Left ventricle myocardium inferior (tissue), 1 donor: ENCODE measurements around the gene C1QA. TPM values are rescaled to one million over a fixed set of nuclear protein-coding genes. Genes with fewer than 3 reads are reported as not detected.
"Not testable (repeated sequence)": the region's sequence is repeated elsewhere in the genome, so short reads cannot be mapped to it uniquely, and the experiment has no call there.

ENCODE experiments used
- DNase-seq: peaks from one replicate; pipeline ENCODE4 v3.0.0-alpha.2; 2020
- H3K27ac ChIP-seq: fragments of 200-600 bp; replicated peaks from 2 replicates; pipeline ENCODE4 v1.8.0; 2021
- H3K27me3 ChIP-seq: fragments of 200-600 bp; 2 replicates; pipeline ENCODE4 v1.8.0; 2021; ENCODE audit warnings: low read depth
- H3K36me3 ChIP-seq: fragments of 200-600 bp; 2 replicates; pipeline ENCODE4 v1.8.0; 2021
- H3K4me1 ChIP-seq: fragments of 200-600 bp; 2 replicates; pipeline ENCODE4 v1.8.0; 2021
- H3K4me3 ChIP-seq: fragments of 200-600 bp; 2 replicates; pipeline ENCODE4 v1.8.0; 2021; ENCODE audit warnings: mild to moderate bottlenecking, moderate library complexity
- H3K9me3 ChIP-seq: fragments of 200-600 bp; replicated peaks from 2 replicates; pipeline ENCODE4 v1.8.0; 2021
- intact Hi-C: fragments of 100-400 bp; cut with micrococcal nuclease; formaldehyde crosslinking; loops from one replicate; pipeline ENCODE4 v1.11.0; 2022
- total RNA-seq: library from RNA; stranded (reverse); fragmentation: NEBNext Ultra II Directional; extraction: Animal tissue kit (Norgen Biotek cat#: 25700); gene quantifications from one replicate; pipeline ENCODE4 v1.2.1, GENCODE V29; 2021
- TF ChIP-seq, protein P1 (sequence below): fragments of 200-600 bp; IDR thresholded peaks from 2 replicates; pipeline ENCODE4 v1.8.0; 2021; ENCODE audit warnings: antibody characterized with exemption, mild to moderate bottlenecking, borderline replicate concordance
- donor health status: DM: no; HTN: yes; CAD: no; lungs with severe emphysema.

Gene C1QA
- total RNA-seq, 1 donor from 2014 or later = 70.1 TPM

DNA sequence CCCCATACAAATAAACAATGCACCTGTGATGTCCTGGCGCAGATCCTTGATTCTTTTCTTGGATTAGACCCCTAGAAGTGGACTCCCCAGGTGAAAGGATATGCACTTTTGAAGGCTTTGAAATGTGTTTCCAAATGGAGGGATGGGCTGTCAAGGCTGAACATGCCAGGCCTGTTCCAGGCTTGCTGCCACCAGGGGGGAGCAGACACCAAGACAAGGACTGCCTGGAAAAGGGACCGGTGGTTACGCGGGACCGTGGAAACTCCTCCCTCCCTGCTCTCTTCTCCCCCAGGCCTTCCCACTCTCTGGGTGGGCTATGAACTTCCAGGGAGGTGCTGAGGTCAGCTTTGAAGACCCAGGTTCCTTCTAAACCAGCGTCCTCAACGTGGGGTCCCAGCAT is 29.3 kb downstream of the C1QA start:
- Histone ChIP-seq H3K27me3 (peaks cover 62% of the 10 kb centered on the region), H3K4me3 (no peak overlapping the region), H3K27ac (no peak overlapping the region), H3K36me3 (no peaks in the 10 kb centered on the region), H3K4me1 (no peaks in the 10 kb centered on the region), H3K9me3 (no peaks in the 10 kb centered on the region)
- intact Hi-C loops = no loop called here
- DNase-seq = no peak
- TF ChIP-seq, protein P1, sequence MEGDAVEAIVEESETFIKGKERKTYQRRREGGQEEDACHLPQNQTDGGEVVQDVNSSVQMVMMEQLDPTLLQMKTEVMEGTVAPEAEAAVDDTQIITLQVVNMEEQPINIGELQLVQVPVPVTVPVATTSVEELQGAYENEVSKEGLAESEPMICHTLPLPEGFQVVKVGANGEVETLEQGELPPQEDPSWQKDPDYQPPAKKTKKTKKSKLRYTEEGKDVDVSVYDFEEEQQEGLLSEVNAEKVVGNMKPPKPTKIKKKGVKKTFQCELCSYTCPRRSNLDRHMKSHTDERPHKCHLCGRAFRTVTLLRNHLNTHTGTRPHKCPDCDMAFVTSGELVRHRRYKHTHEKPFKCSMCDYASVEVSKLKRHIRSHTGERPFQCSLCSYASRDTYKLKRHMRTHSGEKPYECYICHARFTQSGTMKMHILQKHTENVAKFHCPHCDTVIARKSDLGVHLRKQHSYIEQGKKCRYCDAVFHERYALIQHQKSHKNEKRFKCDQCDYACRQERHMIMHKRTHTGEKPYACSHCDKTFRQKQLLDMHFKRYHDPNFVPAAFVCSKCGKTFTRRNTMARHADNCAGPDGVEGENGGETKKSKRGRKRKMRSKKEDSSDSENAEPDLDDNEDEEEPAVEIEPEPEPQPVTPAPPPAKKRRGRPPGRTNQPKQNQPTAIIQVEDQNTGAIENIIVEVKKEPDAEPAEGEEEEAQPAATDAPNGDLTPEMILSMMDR = peak; percentile 37

DNA sequence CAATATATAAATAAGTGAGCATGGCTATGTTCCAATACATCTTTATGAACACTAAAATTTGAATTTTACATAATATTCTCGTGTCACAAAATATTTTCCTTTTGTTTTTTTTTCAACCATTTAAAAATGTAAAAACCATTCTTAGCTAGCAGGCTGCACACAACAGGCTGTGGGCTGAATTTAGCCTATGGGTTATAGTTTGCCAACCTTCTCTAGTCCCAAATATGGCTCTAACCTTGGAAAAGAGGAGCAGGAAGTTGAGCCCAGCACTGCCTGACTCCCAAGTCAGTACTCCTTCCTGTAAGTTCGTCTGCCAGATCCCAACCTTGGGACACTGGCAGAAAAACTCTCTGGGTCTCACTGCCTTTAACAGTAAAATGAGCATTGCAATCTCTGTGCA is 30.0 kb downstream of the C1QA start:
- DNase-seq = no peak
- H3K36me3 ChIP-seq = no peaks in the 10 kb centered on the region
- H3K27ac ChIP-seq = no peak overlapping the region
- H3K4me1 ChIP-seq = no peaks in the 10 kb centered on the region
- H3K27me3 ChIP-seq = peaks cover 62% of the 10 kb centered on the region
- intact Hi-C loops = no loop called here
- H3K4me3 ChIP-seq = no peak overlapping the region
- TF ChIP-seq, protein P1 = no peak
- H3K9me3 ChIP-seq = no peaks in the 10 kb centered on the region

DNA sequence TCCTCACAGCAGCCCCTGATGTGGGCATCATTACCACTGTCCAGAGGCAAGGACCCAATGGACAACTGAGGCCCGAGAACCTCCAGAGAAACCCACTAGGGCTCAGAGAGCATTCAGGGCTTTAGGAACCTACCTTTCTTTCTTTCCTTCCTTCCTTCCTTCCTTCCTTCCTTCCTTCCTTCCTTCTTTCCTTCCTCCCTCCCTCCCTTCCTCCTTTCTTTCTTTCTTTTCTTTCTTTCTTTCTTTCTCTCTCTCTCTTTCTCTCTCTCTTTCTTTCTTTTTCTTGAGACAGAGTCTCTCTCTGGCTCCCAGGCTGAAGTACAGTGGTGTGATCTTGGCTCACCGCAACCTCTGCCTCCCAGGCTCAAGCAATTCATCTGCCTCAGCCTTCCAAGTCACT is 32.4 kb downstream of the C1QA start:
- H3K36me3 ChIP-seq, H3K27ac ChIP-seq, H3K4me3 ChIP-seq, H3K9me3 ChIP-seq, intact Hi-C loops, DNase-seq, H3K4me1 ChIP-seq: not testable (repeated sequence)
- peaks cover 69% of the 10 kb centered on the region for H3K27me3 ChIP-seq

DNA sequence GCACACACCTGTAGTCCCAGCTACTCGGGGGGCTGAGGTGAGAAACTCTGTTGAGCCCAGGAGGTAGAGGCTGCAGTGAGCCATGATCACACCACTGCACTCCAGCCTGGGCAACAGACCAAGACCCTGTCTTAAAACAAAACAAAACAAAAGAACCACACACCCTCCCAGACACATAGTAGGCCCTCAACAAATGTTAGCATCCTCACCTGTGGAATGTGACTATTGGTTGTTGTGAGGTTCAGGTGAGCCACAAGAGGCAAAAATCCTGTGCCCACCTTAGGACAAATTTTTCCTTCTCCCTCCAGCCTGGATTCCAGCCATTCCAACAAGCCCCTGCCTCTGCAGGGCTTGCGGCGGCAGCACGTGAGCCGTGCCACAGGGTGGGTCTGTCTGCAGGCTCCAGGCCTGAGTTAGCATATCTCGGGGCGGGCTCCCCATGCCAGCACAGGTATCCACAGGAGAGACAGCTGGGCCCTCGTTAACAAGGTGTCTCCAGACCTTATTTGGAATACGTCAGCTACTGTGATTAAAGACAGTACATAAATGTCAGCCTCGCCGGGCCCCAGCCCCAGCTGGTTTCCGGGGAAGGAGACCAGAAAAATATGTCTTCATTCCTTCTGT is 34.0 kb downstream of the C1QA start:
- H3K4me3 ChIP-seq = no peak overlapping the region
- H3K27me3 ChIP-seq = peaks cover 80% of the 10 kb centered on the region

DNA sequence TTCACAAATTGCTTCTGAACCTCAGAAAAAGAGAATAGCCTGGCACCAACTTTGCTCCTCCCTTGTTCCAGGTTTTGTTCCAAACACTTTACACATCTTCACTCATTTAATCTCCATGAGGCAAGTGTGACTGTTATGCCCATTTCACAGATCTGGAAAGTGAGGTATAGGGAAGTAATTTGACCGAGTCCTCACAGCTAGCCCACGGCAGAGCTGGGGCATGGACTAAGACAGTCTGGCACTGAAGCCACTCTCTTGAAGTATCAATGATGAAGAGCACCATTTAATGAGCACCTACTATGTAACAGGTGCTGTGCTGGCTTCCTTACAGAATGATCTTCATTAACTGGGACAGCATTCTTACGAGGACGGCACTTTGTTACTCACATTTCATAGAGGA is 35.6 kb downstream of the C1QA start:
- DNase-seq = no peak
- Histone ChIP-seq H3K4me3 (no peak overlapping the region), H3K27ac (no peak overlapping the region), H3K4me1 (no peaks in the 10 kb centered on the region), H3K9me3 (no peaks in the 10 kb centered on the region), H3K36me3 (no peaks in the 10 kb centered on the region), H3K27me3 (peaks cover 91% of the 10 kb centered on the region)
- TF ChIP-seq, protein P1 = no peak
- intact Hi-C loops = no loop called here

More for the DNA sequence above, 34.0 kb downstream of the C1QA start:
- H3K4me1 ChIP-seq = no peaks in the 10 kb centered on the region
- no peaks in the 10 kb centered on the region for H3K36me3 ChIP-seq
- no peak overlapping the region for H3K27ac ChIP-seq
- no peaks in the 10 kb centered on the region for H3K9me3 ChIP-seq
- DNase-seq = no peak
- TF ChIP-seq, protein P1 = no peak
- intact Hi-C loops = no loop called here

DNA sequence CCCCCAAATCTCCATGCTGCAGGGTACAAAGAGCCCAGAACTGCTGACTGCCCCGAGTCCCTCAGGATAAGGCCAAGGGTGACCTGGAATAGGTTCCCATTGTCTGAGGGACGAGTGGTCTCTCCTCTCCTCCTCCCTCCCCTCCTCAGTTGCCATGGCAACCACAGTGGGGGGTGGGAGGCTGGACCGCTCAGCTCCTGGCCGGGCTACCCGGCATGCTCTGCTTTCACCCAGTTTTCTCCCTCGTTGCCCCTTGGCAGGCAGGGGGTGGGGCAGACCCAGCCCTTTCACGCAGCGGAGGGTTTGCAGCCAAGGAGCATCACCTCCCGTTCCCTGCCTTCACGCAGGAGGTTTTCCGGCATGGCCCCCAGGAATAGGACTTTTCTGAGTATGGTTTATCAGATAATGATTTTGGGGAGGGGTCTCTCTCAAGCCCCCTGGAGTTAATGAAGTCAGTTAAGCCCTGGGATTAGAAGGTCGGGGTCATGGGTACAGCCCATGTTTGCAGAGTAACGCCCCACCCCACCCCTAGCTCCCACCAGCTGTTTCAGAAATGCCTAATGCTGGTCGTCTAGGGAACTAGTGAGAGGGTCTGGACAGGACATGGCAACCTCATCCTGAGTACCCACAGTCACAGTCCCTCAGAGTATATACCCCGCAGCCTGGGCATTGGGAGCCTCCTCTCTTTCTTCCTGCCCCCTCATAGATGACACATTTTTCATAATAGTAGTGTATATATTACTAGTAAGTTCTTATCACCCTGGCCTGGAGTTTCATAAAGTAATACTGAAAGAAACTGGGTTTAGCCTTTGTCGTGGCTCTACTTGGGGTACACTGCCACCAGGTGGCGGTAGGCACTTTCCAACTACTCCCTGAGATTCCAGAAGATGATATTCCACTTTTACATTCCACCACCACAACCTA is 37.3 kb downstream of the C1QA start:
- DNase-seq = peak; percentile 41
- H3K4me1 ChIP-seq = no peaks in the 10 kb centered on the region
- H3K9me3 ChIP-seq = no peaks in the 10 kb centered on the region
- H3K4me3 ChIP-seq = no peak overlapping the region
- intact Hi-C loops = no loop called here
- H3K36me3 ChIP-seq = no peaks in the 10 kb centered on the region
- TF ChIP-seq, protein P1 = peak; percentile 71
- H3K27me3 ChIP-seq = peaks cover 90% of the 10 kb centered on the region
- no peak overlapping the region for H3K27ac ChIP-seq
